GM18517 (cell line): ENCODE measurements around the gene PLPP4.
A peak's percentile ranks its signal among the peaks of the same experiment; 100 is the strongest.

Experiments
- ATAC-seq: cut with Tn5 transposase; IDR thresholded peaks from one replicate; pipeline ENCODE4 v1.9.1; 2021; ENCODE audit warnings: mild to moderate bottlenecking, moderate library complexity; ENCODE audit not compliant: unreplicated experiment

Gene PLPP4

GRCh38 chr10:120571266-120571665 lies 114.2 kb downstream of the PLPP4 start:
- no peak for ATAC-seq

GRCh38 chr10:120572307-120572706 lies 115.3 kb downstream of the PLPP4 start:
- no peak for ATAC-seq

- ATAC-seq, result no peak
These were observed 116.3 kb downstream of the PLPP4 start for GRCh38 chr10:120573355-120573754.

- ATAC-seq, result no peak
These were observed 118.0 kb downstream of the PLPP4 start for GRCh38 chr10:120574981-120575380.

GRCh38 chr10:120575411-120575810 lies 118.4 kb downstream of the PLPP4 start:
- no peak for ATAC-seq

GRCh38 chr10:120578134-120578533 lies 121.1 kb downstream of the PLPP4 start:
- ATAC-seq, result no peak

GRCh38 chr10:120578890-120579289 lies 121.9 kb downstream of the PLPP4 start:
- ATAC-seq, result no peak

- no peak for ATAC-seq
These were observed 124.2 kb downstream of the PLPP4 start for GRCh38 chr10:120580918-120581895.

- no peak for ATAC-seq
These were observed 125.7 kb downstream of the PLPP4 start for GRCh38 chr10:120582753-120583152.

GRCh38 chr10:120583424-120584108 lies 126.5 kb downstream of the PLPP4 start:
- ATAC-seq, result no peak

- ATAC-seq, result no peak
These were observed 127.8 kb downstream of the PLPP4 start for GRCh38 chr10:120584786-120585185.

GRCh38 chr10:120586471-120586872 lies 129.4 kb downstream of the PLPP4 start:
- ATAC-seq, result no peak

GRCh38 chr10:120587061-120587460 lies 130.0 kb downstream of the PLPP4 start:
- no peak for ATAC-seq

GRCh38 chr10:120588311-120588710 lies 131.3 kb downstream of the PLPP4 start:
- no peak for ATAC-seq

- no peak for ATAC-seq
These were observed 136.7 kb downstream of the PLPP4 start for GRCh38 chr10:120593693-120594092.

- ATAC-seq, result no peak
These were observed 140.9 kb downstream of the PLPP4 start for GRCh38 chr10:120597902-120598301.

- ATAC-seq, result no peak
These were observed 141.4 kb downstream of the PLPP4 start for GRCh38 chr10:120598386-120598785.

GRCh38 chr10:120599200-120599724 lies 142.2 kb downstream of the PLPP4 start:
- no peak for ATAC-seq

GRCh38 chr10:120600871-120601649 lies 144.0 kb downstream of the PLPP4 start:
- peak; percentile 43 for ATAC-seq

GRCh38 chr10:120601999-120602398 lies 145.0 kb downstream of the PLPP4 start:
- no peak for ATAC-seq

GRCh38 chr10:120605410-120605809 lies 148.4 kb downstream of the PLPP4 start:
- no peak for ATAC-seq
